ENCODE results near the gene CRLF1.

CRLF1 gene

GRCh38 chr19:18612772-18613588 is 6.4 kb upstream of the CRLF1 start, which contains the start of gene TMEM59L (continued):
- no peak for TF ChIP-seq ZNF707 (tag by site-specific recombination; IDR thresholded peaks at IDR 0.05)
- TF ChIP-seq ZSCAN30 (tag by site-specific recombination; IDR thresholded peaks at IDR 0.05), result 0 out of 2 replicates have a peak, but pooled peaks have one; percentile 56
- TF ChIP-seq ZNF248 (tag by site-specific recombination; IDR thresholded peaks at IDR 0.05), result no peak
- TF ChIP-seq ZNF843 (tag by site-specific recombination; IDR thresholded peaks at IDR 0.05), result no peak
- 0 out of 2 replicates have a peak, but pooled peaks have one; percentile 3 for TF ChIP-seq ZBTB1 (tag by site-specific recombination; IDR thresholded peaks at IDR 0.05)
- TF ChIP-seq ZNF121 (tag by site-specific recombination; IDR thresholded peaks at IDR 0.05), result no peak
- TF ChIP-seq ZFHX2 (tag by site-specific recombination; conservative IDR thresholded peaks at IDR 0.05), result peak; percentile 67
- TF ChIP-seq BCL11A (tag by site-specific recombination; IDR thresholded peaks at IDR 0.05; ENCODE audit: low read depth), result no peak
- peak; percentile 36; the same call in 1 of the 2 replicates for TF ChIP-seq IKZF3 (tag by site-specific recombination; IDR thresholded peaks at IDR 0.05)
- TF ChIP-seq ZNF404 (tag by site-specific recombination; IDR thresholded peaks at IDR 0.05), result no peak
- no peak for TF ChIP-seq ZNF791 (tag by site-specific recombination; IDR thresholded peaks at IDR 0.05)
- TF ChIP-seq ZBTB21 (tag by site-specific recombination; IDR thresholded peaks at IDR 0.05), result 0 out of 2 replicates have a peak, but pooled peaks have one; percentile 0
- TF ChIP-seq OVOL3 (tag by site-specific recombination; IDR thresholded peaks at IDR 0.05), result no peak
- TF ChIP-seq ZNF596 (tag by site-specific recombination; IDR thresholded peaks at IDR 0.05), result peak; percentile 37; the same call in 1 of the 2 replicates
- no peak for TF ChIP-seq HOXC10 (CRISPR knock-in tag; IDR thresholded peaks at IDR 0.05)
- TF ChIP-seq PRDM10 (tag by site-specific recombination; IDR thresholded peaks at IDR 0.05), result peak; percentile 89
- TF ChIP-seq ZBTB7A (tag by site-specific recombination; IDR thresholded peaks at IDR 0.05; ENCODE audit: low read depth), result no peak
- no peak for TF ChIP-seq AEBP2 (tag by site-specific recombination; IDR thresholded peaks at IDR 0.05; ENCODE audit: borderline replicate concordance)
- TF ChIP-seq ZSCAN5A (tag by site-specific recombination; IDR thresholded peaks at IDR 0.05), result no peak
- 0 out of 2 replicates have a peak, but pooled peaks have one; percentile 8 for TF ChIP-seq PRDM1 (tag by site-specific recombination; IDR thresholded peaks at IDR 0.05)
- TF ChIP-seq ZNF785 (tag by site-specific recombination; IDR thresholded peaks at IDR 0.05), result no peak
- no peak for TF ChIP-seq ZNF274 (IDR thresholded peaks at IDR 0.05; ENCODE audit: low read length)
- no peak for TF ChIP-seq ZNF274 (tag by site-specific recombination; IDR thresholded peaks at IDR 0.05; ENCODE audit: borderline replicate concordance)
- TF ChIP-seq PBX3 (CRISPR knock-in tag; IDR thresholded peaks at IDR 0.05), result no peak
- 0 out of 2 replicates have a peak, but pooled peaks have one; percentile 13 for TF ChIP-seq SP7 (tag by site-specific recombination; IDR thresholded peaks at IDR 0.05)
- no peak for TF ChIP-seq ZBTB49 (tag by site-specific recombination; IDR thresholded peaks at IDR 0.05; ENCODE audit: low read depth)
- TF ChIP-seq ZNF398 (tag by site-specific recombination; IDR thresholded peaks at IDR 0.05), result peak; percentile 92
- 0 out of 2 replicates have a peak, but pooled peaks have one; percentile 2 for TF ChIP-seq ZNF146 (tag by site-specific recombination; IDR thresholded peaks at IDR 0.05)
